Mononuclear cell (primary cell): ENCODE data around the gene SYTL3. TPM values are rescaled to one million over a fixed set of nuclear protein-coding genes. Genes with fewer than 3 reads are reported as not detected.

Source experiments
- H3K27me3 ChIP-seq: 2 replicates; pipeline ENCODE4 v1.6.0; 2011; ENCODE audit warnings: low read length, control low read depth; ENCODE audit not compliant: insufficient read depth
- H3K4me1 ChIP-seq: 2 replicates; pipeline ENCODE4 v1.5.1; 2011; ENCODE audit warnings: mild to moderate bottlenecking, low read length, control low read depth; ENCODE audit not compliant: insufficient read depth
- H3K4me3 ChIP-seq: 2 replicates; pipeline ENCODE4 v1.5.1; 2011; ENCODE audit warnings: mild to moderate bottlenecking, low read length, moderate library complexity
- H3K9me3 ChIP-seq: 2 replicates; pipeline ENCODE4 v1.5.1; 2011; ENCODE audit warnings: low read depth, mild to moderate bottlenecking, control low read depth, low read length
- total RNA-seq: library from RNA; depleted of rRNA; stranded (reverse); fragments of >200 nt; gene quantifications from one replicate; pipeline ENCODE4 v1.2.3, GENCODE V29; 2012

SYTL3 gene
- total RNA-seq, 1 donor = 35.7 TPM

- H3K4me1 ChIP-seq = no peaks in the 10 kb centered on the region
- no peak overlapping the region for H3K4me3 ChIP-seq
- no peaks in the 10 kb centered on the region for H3K9me3 ChIP-seq
- H3K27me3 ChIP-seq = no peaks in the 10 kb centered on the region
Observed at GRCh38 chr6:158756977-158757752, 107.3 kb downstream of the SYTL3 start.

- Histone ChIP-seq H3K9me3 (no peaks in the 10 kb centered on the region), H3K4me1 (no peaks in the 10 kb centered on the region), H3K27me3 (no peaks in the 10 kb centered on the region), H3K4me3 (no peak overlapping the region)
Observed at GRCh38 chr6:158757753-158758090, 107.9 kb downstream of the SYTL3 start.

- Histone ChIP-seq H3K4me1 (no peaks in the 10 kb centered on the region), H3K9me3 (no peaks in the 10 kb centered on the region), H3K27me3 (no peaks in the 10 kb centered on the region), H3K4me3 (no peak overlapping the region)
Observed at GRCh38 chr6:158758451-158758860, 108.6 kb downstream of the SYTL3 start.

GRCh38 chr6:158758941-158759479, 109.2 kb downstream of the SYTL3 start:
- H3K4me3 ChIP-seq = no peak overlapping the region
- H3K9me3 ChIP-seq = no peaks in the 10 kb centered on the region
- H3K4me1 ChIP-seq = no peaks in the 10 kb centered on the region
- H3K27me3 ChIP-seq = no peaks in the 10 kb centered on the region

GRCh38 chr6:158759966-158760617, 110.2 kb downstream of the SYTL3 start:
- H3K4me1 ChIP-seq = no peaks in the 10 kb centered on the region
- no peaks in the 10 kb centered on the region for H3K27me3 ChIP-seq
- no peaks in the 10 kb centered on the region for H3K9me3 ChIP-seq
- H3K4me3 ChIP-seq = no peak overlapping the region

- no peak overlapping the region for H3K4me3 ChIP-seq
- H3K4me1 ChIP-seq = no peaks in the 10 kb centered on the region
- no peaks in the 10 kb centered on the region for H3K27me3 ChIP-seq
- H3K9me3 ChIP-seq = no peaks in the 10 kb centered on the region
Observed at GRCh38 chr6:158760618-158761250, 110.9 kb downstream of the SYTL3 start.

- no peaks in the 10 kb centered on the region for H3K4me1 ChIP-seq
- no peaks in the 10 kb centered on the region for H3K27me3 ChIP-seq
- H3K9me3 ChIP-seq = no peaks in the 10 kb centered on the region
- no peak overlapping the region for H3K4me3 ChIP-seq
Observed at GRCh38 chr6:158761746-158762145, 111.9 kb downstream of the SYTL3 start.

- Histone ChIP-seq H3K9me3 (no peaks in the 10 kb centered on the region), H3K27me3 (no peaks in the 10 kb centered on the region), H3K4me1 (no peaks in the 10 kb centered on the region), H3K4me3 (no peak overlapping the region)
Observed at GRCh38 chr6:158762787-158763433, 113.1 kb downstream of the SYTL3 start.

GRCh38 chr6:158763434-158764182, 113.8 kb downstream of the SYTL3 start:
- Histone ChIP-seq H3K4me1 (no peaks in the 10 kb centered on the region), H3K4me3 (no peak overlapping the region), H3K9me3 (no peaks in the 10 kb centered on the region), H3K27me3 (no peaks in the 10 kb centered on the region)

GRCh38 chr6:158764183-158764849, 114.5 kb downstream of the SYTL3 start:
- no peaks in the 10 kb centered on the region for H3K4me1 ChIP-seq
- no peaks in the 10 kb centered on the region for H3K9me3 ChIP-seq
- H3K4me3 ChIP-seq = no peak overlapping the region
- no peaks in the 10 kb centered on the region for H3K27me3 ChIP-seq

GRCh38 chr6:158764926-158765325, 115.1 kb downstream of the SYTL3 start:
- Histone ChIP-seq H3K27me3 (no peaks in the 10 kb centered on the region), H3K4me3 (no peak overlapping the region), H3K4me1 (no peaks in the 10 kb centered on the region), H3K9me3 (no peaks in the 10 kb centered on the region)

GRCh38 chr6:158765499-158766068, 115.7 kb downstream of the SYTL3 start:
- Histone ChIP-seq H3K4me3 (no peak overlapping the region), H3K9me3 (no peaks in the 10 kb centered on the region), H3K4me1 (no peaks in the 10 kb centered on the region), H3K27me3 (no peaks in the 10 kb centered on the region)

GRCh38 chr6:158766621-158767455, 117.0 kb downstream of the SYTL3 start:
- H3K4me1 ChIP-seq = peaks cover 5% of the 10 kb centered on the region
- H3K27me3 ChIP-seq = no peaks in the 10 kb centered on the region
- H3K9me3 ChIP-seq = no peaks in the 10 kb centered on the region
- H3K4me3 ChIP-seq = no peak overlapping the region
